Measurements from ENCODE around the gene MITF. TPM values are rescaled to one million over a fixed set of nuclear protein-coding genes. Genes with fewer than 3 reads are reported as not detected.

The MITF gene
- total and polyA plus RNA-seq, 12 donors = 15.1 to 101 (median 81.7) TPM

GRCh38 chr3:69890691-69891090 is 151.4 kb downstream of the MITF start:
- DNase-seq (no peak), ATAC-seq (no peak)
- no peak overlapping the region for H3K4me3 ChIP-seq
- H3K27ac ChIP-seq = no peak overlapping the region
- intact Hi-C loops (cut with DNase I) = no loop called here
- TF ChIP-seq, protein P1, sequence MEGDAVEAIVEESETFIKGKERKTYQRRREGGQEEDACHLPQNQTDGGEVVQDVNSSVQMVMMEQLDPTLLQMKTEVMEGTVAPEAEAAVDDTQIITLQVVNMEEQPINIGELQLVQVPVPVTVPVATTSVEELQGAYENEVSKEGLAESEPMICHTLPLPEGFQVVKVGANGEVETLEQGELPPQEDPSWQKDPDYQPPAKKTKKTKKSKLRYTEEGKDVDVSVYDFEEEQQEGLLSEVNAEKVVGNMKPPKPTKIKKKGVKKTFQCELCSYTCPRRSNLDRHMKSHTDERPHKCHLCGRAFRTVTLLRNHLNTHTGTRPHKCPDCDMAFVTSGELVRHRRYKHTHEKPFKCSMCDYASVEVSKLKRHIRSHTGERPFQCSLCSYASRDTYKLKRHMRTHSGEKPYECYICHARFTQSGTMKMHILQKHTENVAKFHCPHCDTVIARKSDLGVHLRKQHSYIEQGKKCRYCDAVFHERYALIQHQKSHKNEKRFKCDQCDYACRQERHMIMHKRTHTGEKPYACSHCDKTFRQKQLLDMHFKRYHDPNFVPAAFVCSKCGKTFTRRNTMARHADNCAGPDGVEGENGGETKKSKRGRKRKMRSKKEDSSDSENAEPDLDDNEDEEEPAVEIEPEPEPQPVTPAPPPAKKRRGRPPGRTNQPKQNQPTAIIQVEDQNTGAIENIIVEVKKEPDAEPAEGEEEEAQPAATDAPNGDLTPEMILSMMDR (IDR thresholded peaks at IDR 0.05) = no peak
- peaks cover 0 to 5% (median 0%) of the 10 kb centered on the region in 9 donors for H3K36me3 ChIP-seq
- peaks cover 0 to 49% (median 4%) of the 10 kb centered on the region in 9 donors for H3K4me1 ChIP-seq
- H3K9me3 ChIP-seq = no peaks in the 10 kb centered on the region
- H3K27me3 ChIP-seq = no peaks in the 10 kb centered on the region
- WGBS, 2 donors = 86 to 90% methylated on average over 2 of the region's 2 CpGs

- TF ChIP-seq, protein P1 (IDR thresholded peaks at IDR 0.05) = no peak
- DNase-seq (no peak), ATAC-seq (no peak)
- Histone ChIP-seq H3K4me1 (peaks cover 0 to 38% (median 4%) of the 10 kb centered on the region in 9 donors), H3K36me3 (no peaks in the 10 kb centered on the region), H3K9me3 (no peaks in the 10 kb centered on the region), H3K27me3 (no peaks in the 10 kb centered on the region), H3K4me3 (no peak overlapping the region), H3K27ac (no peak overlapping the region)
- intact Hi-C loops (cut with DNase I) = no loop called here
- 78 to 84% methylated on average over 4 of the region's 4 CpGs for WGBS, 2 donors
These were observed 153.4 kb downstream of the MITF start for GRCh38 chr3:69892706-69893105.

DNA sequence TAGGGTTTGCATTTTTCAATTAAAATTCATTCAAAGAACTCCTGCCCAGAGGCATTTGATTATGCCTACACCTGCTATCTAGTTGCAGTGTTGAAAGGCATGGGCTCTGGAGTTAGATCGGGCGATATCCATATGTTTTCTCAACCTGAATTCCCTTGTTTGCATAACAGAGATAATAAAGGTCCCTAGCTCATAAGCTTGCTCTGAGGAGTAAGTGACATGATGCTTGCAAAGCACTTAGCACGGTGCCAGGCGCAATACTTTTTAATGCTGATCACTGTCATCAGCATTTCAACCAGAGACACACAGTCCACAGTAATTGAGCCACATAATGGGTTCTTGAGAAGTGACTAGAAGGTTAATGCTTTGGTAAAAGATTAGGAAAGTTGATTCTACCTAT is 154.0 kb downstream of the MITF start:
- 56 to 63% methylated on average over 4 of the region's 4 CpGs for WGBS, 2 donors
- ATAC-seq (peak in 1 of 8 donors; percentile 48), DNase-seq (no peak)
- Histone ChIP-seq H3K27ac (no peak overlapping the region), H3K9me3 (no peaks in the 10 kb centered on the region), H3K4me1 (peaks cover 0 to 34% (median 4%) of the 10 kb centered on the region in 9 donors), H3K36me3 (no peaks in the 10 kb centered on the region), H3K4me3 (no peak overlapping the region), H3K27me3 (no peaks in the 10 kb centered on the region)
- TF ChIP-seq, protein P1 (IDR thresholded peaks at IDR 0.05) = no peak
- intact Hi-C loops (cut with DNase I) = no loop called here

DNA sequence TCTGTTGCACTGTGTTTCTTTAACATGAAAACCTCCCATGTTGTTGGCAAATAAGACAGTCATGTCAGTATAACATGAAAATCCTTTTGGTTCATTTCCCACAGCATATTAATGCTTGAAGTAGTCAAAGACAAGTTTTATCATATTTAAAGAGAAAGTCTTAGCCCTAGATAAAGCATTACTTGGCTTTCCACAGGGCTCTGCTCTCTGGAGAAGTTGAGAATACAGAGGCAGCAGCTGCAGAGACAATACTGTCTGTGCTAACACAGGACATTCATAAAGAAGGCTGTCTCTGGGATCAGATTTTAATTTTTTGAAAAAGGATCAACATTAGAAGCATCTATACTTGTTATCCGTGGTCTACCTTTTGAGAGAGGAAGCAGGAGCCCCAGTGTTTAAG is 156.8 kb downstream of the MITF start:
- TF ChIP-seq, protein P1 (IDR thresholded peaks at IDR 0.05) = no peak
- no peaks in the 10 kb centered on the region for H3K27me3 ChIP-seq
- H3K4me3 ChIP-seq = no peak overlapping the region
- H3K36me3 ChIP-seq = no peaks in the 10 kb centered on the region
- H3K4me1 ChIP-seq = peaks cover 0 to 39% (median 7%) of the 10 kb centered on the region in 9 donors
- no peak for DNase-seq
- no peaks in the 10 kb centered on the region for H3K9me3 ChIP-seq
- H3K27ac ChIP-seq = no peak overlapping the region
- 73 to 77% methylated on average over 1 of the region's 1 CpG for whole genome bisulfite sequencing, 2 donors
- ATAC-seq = no peak
- intact Hi-C loops (cut with DNase I) = no loop called here
